ENCODE data around the gene IL1RAPL1. TPM values are rescaled to one million over a fixed set of nuclear protein-coding genes. Genes with fewer than 3 reads are reported as not detected.

Gene IL1RAPL1
- total and polyA plus RNA-seq, 2 donors (not counting 3 experiments of a cell fraction or from before 2014, with no cell fraction given), result 0.79 to 1.3 TPM

GRCh38 chrX:28719620-28720019 is 132.4 kb downstream of the IL1RAPL1 start:
- BruUV-seq (replicated peaks), result no TSS peak
- no peak overlapping the region for H2AFZ ChIP-seq (ENCODE audit: low read depth, low read length)
- no peak overlapping the region for H3K4me3 ChIP-seq (replicated peaks in 1 of 3; ENCODE audit: insufficient read depth in 1 of 3, low read depth in 1 of 3, low read length in 3 of 3)
- FAIRE-seq, result no peak
- no peak overlapping the region for H3K9ac ChIP-seq (replicated peaks; ENCODE audit: extremely low read depth, insufficient read depth, low read length)
- no peak for DNase-seq (ENCODE audit: low read depth, low spot score)
- TF ChIP-seq EZH2 (IDR thresholded peaks at IDR 0.05; ENCODE audit: borderline replicate concordance, low read depth, low read length, severe bottlenecking) (no peak), MAX (IDR thresholded peaks at IDR 0.05; ENCODE audit: insufficient read depth, insufficient read length) (no peak), JUN (IDR thresholded peaks at IDR 0.05; ENCODE audit: borderline replicate concordance, insufficient read depth, insufficient read length, low read depth) (no peak), GATA2 (IDR thresholded peaks at IDR 0.05; ENCODE audit: insufficient read depth, insufficient read length, low read depth, low read length) (no peak), MYC (IDR thresholded peaks at IDR 0.05; ENCODE audit: low read depth, low read length) (no peak), FOS (IDR thresholded peaks at IDR 0.05; ENCODE audit: borderline replicate concordance, insufficient read depth, low read length) (no peak), POLR2A (IDR thresholded peaks at IDR 0.05; ENCODE audit: low read depth, low read length) (no peak), POLR2AphosphoS5 (IDR thresholded peaks at IDR 0.05; ENCODE audit: insufficient read depth, low read depth, low read length) (no peak)
- TF ChIP-seq, protein P1, sequence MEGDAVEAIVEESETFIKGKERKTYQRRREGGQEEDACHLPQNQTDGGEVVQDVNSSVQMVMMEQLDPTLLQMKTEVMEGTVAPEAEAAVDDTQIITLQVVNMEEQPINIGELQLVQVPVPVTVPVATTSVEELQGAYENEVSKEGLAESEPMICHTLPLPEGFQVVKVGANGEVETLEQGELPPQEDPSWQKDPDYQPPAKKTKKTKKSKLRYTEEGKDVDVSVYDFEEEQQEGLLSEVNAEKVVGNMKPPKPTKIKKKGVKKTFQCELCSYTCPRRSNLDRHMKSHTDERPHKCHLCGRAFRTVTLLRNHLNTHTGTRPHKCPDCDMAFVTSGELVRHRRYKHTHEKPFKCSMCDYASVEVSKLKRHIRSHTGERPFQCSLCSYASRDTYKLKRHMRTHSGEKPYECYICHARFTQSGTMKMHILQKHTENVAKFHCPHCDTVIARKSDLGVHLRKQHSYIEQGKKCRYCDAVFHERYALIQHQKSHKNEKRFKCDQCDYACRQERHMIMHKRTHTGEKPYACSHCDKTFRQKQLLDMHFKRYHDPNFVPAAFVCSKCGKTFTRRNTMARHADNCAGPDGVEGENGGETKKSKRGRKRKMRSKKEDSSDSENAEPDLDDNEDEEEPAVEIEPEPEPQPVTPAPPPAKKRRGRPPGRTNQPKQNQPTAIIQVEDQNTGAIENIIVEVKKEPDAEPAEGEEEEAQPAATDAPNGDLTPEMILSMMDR (IDR thresholded peaks at IDR 0.05; ENCODE audit: extremely low read depth in 1 of 2, insufficient read depth in 1 of 2, low read depth in 1 of 2, low read length in 2 of 2), result no peak
- ChIA-PET POLR2A (no interaction called here), CTCF (no interaction called here)
- H4K20me1 ChIP-seq (replicated peaks; ENCODE audit: control insufficient read depth, extremely low read depth, insufficient read depth, low read length), result no peaks in the 10 kb centered on the region
- H3K9me1 ChIP-seq (replicated peaks; ENCODE audit: control insufficient read depth, extremely low read depth, insufficient read depth, low read length), result no peaks in the 10 kb centered on the region
- H3K4me1 ChIP-seq (ENCODE audit: control insufficient read depth, extremely low read depth, insufficient read depth, low read length), result no peaks in the 10 kb centered on the region
- intact Hi-C loops (cut with micrococcal nuclease) (no loop called here), dilution Hi-C loops (cut with MboI; ENCODE audit: extremely low pct_ligation_motif_present, low sequenced_read_pairs) (no loop called here)
- H3K4me2 ChIP-seq (ENCODE audit: insufficient read depth, low read length), result no peak overlapping the region
- no peaks in the 10 kb centered on the region for H3K79me2 ChIP-seq (ENCODE audit: control insufficient read depth, insufficient read depth, low read length)
- no peak overlapping the region for H3K27ac ChIP-seq (ENCODE audit: insufficient read depth, low read depth, low read length)
- H3K36me3 ChIP-seq (ENCODE audit: control insufficient read depth in 2 of 2, extremely low read depth in 1 of 2, insufficient read depth in 2 of 2, low read length in 2 of 2), result no peaks in the 10 kb centered on the region
- H3K27me3 ChIP-seq (ENCODE audit: control insufficient read depth in 2 of 2, insufficient read depth in 2 of 2, low read length in 2 of 2), result no peaks in the 10 kb centered on the region
- no peaks in the 10 kb centered on the region for H3K9me3 ChIP-seq (replicated peaks; ENCODE audit: control insufficient read depth, insufficient read depth, low read length)

All from endothelial cell of umbilical vein (primary cell).